Trophoblast cell (in vitro differentiated cells and primary cell): ENCODE data around the gene MYO18B.

Source experiments
- DNase-seq, 2 donors: peaks; one replicate each; pipeline ENCODE4 v3.0.0-alpha.2; 2016
- H2AFZ ChIP-seq: 2 replicates; pipeline ENCODE4 v1.6.1; 2013; ENCODE audit warnings: low read length, moderate library complexity, mild to moderate bottlenecking; ENCODE audit not compliant: insufficient read depth, poor library complexity
- H2AK5ac ChIP-seq: 2 replicates; pipeline ENCODE4 v1.6.1; 2013; ENCODE audit warnings: mild to moderate bottlenecking, low read length
- H2BK120ac ChIP-seq: 2 replicates; pipeline ENCODE4 v1.6.1; 2013; ENCODE audit warnings: low read length, mild to moderate bottlenecking, moderate library complexity; ENCODE audit not compliant: insufficient read depth, poor library complexity
- H2BK12ac ChIP-seq: 2 replicates; pipeline ENCODE4 v1.6.1; 2013; ENCODE audit warnings: mild to moderate bottlenecking, low read length, moderate library complexity
- H2BK5ac ChIP-seq: 2 replicates; pipeline ENCODE4 v1.6.1; 2013; ENCODE audit warnings: low read length, low read depth, moderate library complexity, mild to moderate bottlenecking; ENCODE audit not compliant: poor library complexity
- H3K14ac ChIP-seq: 2 replicates; pipeline ENCODE4 v1.6.1; 2013; ENCODE audit warnings: mild to moderate bottlenecking, low read length
- H3K18ac ChIP-seq: 2 replicates; pipeline ENCODE4 v1.6.1; 2013; ENCODE audit warnings: mild to moderate bottlenecking, low read length
- H3K23ac ChIP-seq: 2 replicates; pipeline ENCODE4 v1.6.1; 2013; ENCODE audit warnings: low read length
- H3K27ac ChIP-seq: 2 replicates; pipeline ENCODE4 v1.5.1; 2013; ENCODE audit warnings: low read depth, mild to moderate bottlenecking, inconsistent platforms, low read length, moderate library complexity
- H3K27me3 ChIP-seq: 2 replicates; pipeline ENCODE4 v1.6.1; 2013; ENCODE audit warnings: inconsistent platforms, mild to moderate bottlenecking, low read length, moderate library complexity; ENCODE audit not compliant: insufficient read depth
- H3K36me3 ChIP-seq, 2 experiments: 1 replicate in 1 of 2; 2 replicates in 1 of 2; pipeline ENCODE4 v1.6.1; 2013; ENCODE audit warnings: low read length in 2 of 2, mild to moderate bottlenecking in 2 of 2, moderate library complexity in 1 of 2; ENCODE audit not compliant: insufficient read depth in 2 of 2, control insufficient read depth in 1 of 2
- H3K4ac ChIP-seq: 2 replicates; pipeline ENCODE4 v1.6.1; 2013; ENCODE audit warnings: low read depth, mild to moderate bottlenecking, low read length, moderate library complexity
- H3K4me1 ChIP-seq, 2 experiments: 1 replicate in 1 of 2; 2 replicates in 1 of 2; pipeline ENCODE4 v1.6.1; 2013; ENCODE audit warnings: low read length in 2 of 2, mild to moderate bottlenecking in 2 of 2, moderate library complexity in 1 of 2; ENCODE audit not compliant: insufficient read depth in 2 of 2, control insufficient read depth in 1 of 2
- H3K4me2 ChIP-seq: 2 replicates; pipeline ENCODE4 v1.6.1; 2013; ENCODE audit warnings: inconsistent platforms, mild to moderate bottlenecking, low read length, moderate library complexity
- H3K4me3 ChIP-seq: 2 replicates; pipeline ENCODE4 v1.5.1; 2013; ENCODE audit warnings: mild to moderate bottlenecking, low read depth, low read length, inconsistent platforms
- H3K79me1 ChIP-seq: one replicate; pipeline ENCODE4 v1.6.1; 2013; ENCODE audit warnings: low read length
- H3K79me2 ChIP-seq: 2 replicates; pipeline ENCODE4 v1.6.1; 2013; ENCODE audit warnings: low read length, mild to moderate bottlenecking; ENCODE audit not compliant: control insufficient read depth, insufficient read depth, poor library complexity
- H3K9ac ChIP-seq: 2 replicates; pipeline ENCODE4 v1.6.1; 2013; ENCODE audit warnings: mild to moderate bottlenecking, low read length
- H3K9me3 ChIP-seq: 2 replicates; pipeline ENCODE4 v1.6.1; 2013; ENCODE audit warnings: low read depth, mild to moderate bottlenecking, control low read depth, inconsistent platforms, low read length; ENCODE audit not compliant: insufficient read depth
- H4K12ac ChIP-seq: 2 replicates; pipeline ENCODE4 v1.6.1; 2013; ENCODE audit warnings: low read depth, mild to moderate bottlenecking, low read length, moderate library complexity
- H4K8ac ChIP-seq: 2 replicates; pipeline ENCODE4 v1.6.1; 2013; ENCODE audit warnings: low read depth, mild to moderate bottlenecking, low read length, moderate library complexity
- H4K91ac ChIP-seq: one replicate; pipeline ENCODE4 v1.6.1; 2013; ENCODE audit warnings: low read depth, mild to moderate bottlenecking, low read length, moderate library complexity
- WGBS: extraction: QIAGEN DNeasy Blood & Tissue Kit; methylation state at CpG from one replicate; pipeline ENCODE4 v1.1.7; 2013; ENCODE audit warnings: missing lambda C conversion rate; ENCODE audit not compliant: insufficient read length, insufficient coverage; ENCODE audit errors: extremely low coverage; 5-methylcytosine and 5-hydroxymethylcytosine counted together

The MYO18B gene

GRCh38 chr22:25898707-25899365, 156.8 kb downstream of the MYO18B start:
- WGBS: no CpG with 5 or more reads among the region's 11 CpGs
- Histone ChIP-seq H3K27me3 (no peaks in the 10 kb centered on the region), H2BK5ac (no peak overlapping the region), H2BK12ac (no peak overlapping the region), H2AFZ (no peak overlapping the region), H3K79me1 (no peaks in the 10 kb centered on the region), H3K23ac (no peak overlapping the region), H3K14ac (no peak overlapping the region), H2AK5ac (no peak overlapping the region), H3K9ac (no peak overlapping the region), H3K9me3 (no peaks in the 10 kb centered on the region), H4K12ac (no peak overlapping the region), H3K4me1 (no peaks in the 10 kb centered on the region), H4K91ac (no peak overlapping the region), H3K36me3 (no peaks in the 10 kb centered on the region), H4K8ac (no peak overlapping the region), H3K4me2 (no peak overlapping the region), H3K27ac (no peak overlapping the region), H3K18ac (no peak overlapping the region), H2BK120ac (no peak overlapping the region), H3K4me3 (no peak overlapping the region), H3K4ac (no peak overlapping the region), H3K79me2 (no peaks in the 10 kb centered on the region)
- no peak for DNase-seq

- Histone ChIP-seq H3K23ac (no peak overlapping the region), H2BK12ac (no peak overlapping the region)
- WGBS: no CpG with 5 or more reads among the region's 1 CpG
Measured at GRCh38 chr22:25899566-25899965, 157.6 kb downstream of the MYO18B start.

GRCh38 chr22:25900390-25900789, 158.4 kb downstream of the MYO18B start:
- no CpG with 5 or more reads among the region's 3 CpGs for WGBS
- H3K9me3 ChIP-seq: no peaks in the 10 kb centered on the region
- no peak for DNase-seq

More at GRCh38 chr22:25899566-25899965, 157.6 kb downstream of the MYO18B start:
- Histone ChIP-seq H2BK5ac (no peak overlapping the region), H3K4me1 (no peaks in the 10 kb centered on the region), H4K12ac (no peak overlapping the region), H3K9me3 (no peaks in the 10 kb centered on the region), H3K9ac (no peak overlapping the region), H3K4me2 (no peak overlapping the region), H4K91ac (no peak overlapping the region), H4K8ac (no peak overlapping the region), H3K79me2 (no peaks in the 10 kb centered on the region), H3K14ac (no peak overlapping the region), H3K27ac (no peak overlapping the region), H3K36me3 (no peaks in the 10 kb centered on the region), H3K27me3 (no peaks in the 10 kb centered on the region), H2BK120ac (no peak overlapping the region), H2AFZ (no peak overlapping the region), H3K4me3 (no peak overlapping the region), H3K4ac (no peak overlapping the region), H2AK5ac (no peak overlapping the region), H3K79me1 (no peaks in the 10 kb centered on the region), H3K18ac (no peak overlapping the region)
- no peak for DNase-seq

GRCh38 chr22:25900880-25901279, 158.9 kb downstream of the MYO18B start:
- Histone ChIP-seq H3K4me2 (no peak overlapping the region), H2AFZ (no peak overlapping the region), H2BK5ac (no peak overlapping the region), H3K4me1 (no peaks in the 10 kb centered on the region), H3K14ac (no peak overlapping the region), H3K36me3 (no peaks in the 10 kb centered on the region), H2BK120ac (no peak overlapping the region), H3K27me3 (no peaks in the 10 kb centered on the region), H3K9me3 (no peaks in the 10 kb centered on the region), H4K12ac (no peak overlapping the region), H4K8ac (no peak overlapping the region), H3K18ac (no peak overlapping the region), H3K79me1 (no peaks in the 10 kb centered on the region), H3K79me2 (no peaks in the 10 kb centered on the region), H3K4me3 (no peak overlapping the region), H3K27ac (no peak overlapping the region), H3K23ac (no peak overlapping the region), H4K91ac (no peak overlapping the region), H3K9ac (no peak overlapping the region), H2BK12ac (no peak overlapping the region), H2AK5ac (no peak overlapping the region), H3K4ac (no peak overlapping the region)
- DNase-seq: no peak
- WGBS: no CpG with 5 or more reads among the region's 4 CpGs

More at GRCh38 chr22:25900390-25900789, 158.4 kb downstream of the MYO18B start:
- Histone ChIP-seq H2BK120ac (no peak overlapping the region), H3K4me2 (no peak overlapping the region), H3K27me3 (no peaks in the 10 kb centered on the region), H2AK5ac (no peak overlapping the region), H3K4ac (no peak overlapping the region), H4K8ac (no peak overlapping the region), H3K79me2 (no peaks in the 10 kb centered on the region), H3K27ac (no peak overlapping the region), H4K12ac (no peak overlapping the region), H3K4me1 (no peaks in the 10 kb centered on the region), H2AFZ (no peak overlapping the region), H3K14ac (no peak overlapping the region), H3K79me1 (no peaks in the 10 kb centered on the region), H3K36me3 (no peaks in the 10 kb centered on the region), H3K9ac (no peak overlapping the region), H2BK12ac (no peak overlapping the region), H3K4me3 (no peak overlapping the region), H3K18ac (no peak overlapping the region), H4K91ac (no peak overlapping the region), H3K23ac (no peak overlapping the region), H2BK5ac (no peak overlapping the region)
